Right renal cortex interstitium (tissue), 3 donors: Measurements from ENCODE around the gene EPHA6. TPM values are rescaled to one million over a fixed set of nuclear protein-coding genes. Genes with fewer than 3 reads are reported as not detected.

ENCODE experiments used
- DNase-seq, 3 donors: peaks; one replicate each; pipeline ENCODE4 v3.0.0-alpha.2; 2013; ENCODE audit warnings: low read depth in 3 of 3, low spot score in 2 of 3
- polyA plus RNA-seq, 3 donors: library from polyadenylated mRNA; unstranded; fragments of 120-200 nt; gene quantifications; one replicate each; pipeline ENCODE4 v1.2.1, GENCODE V29; 2013; ENCODE audit not compliant: insufficient read length in 3 of 3

EPHA6 gene
- polyA plus RNA-seq, 3 donors = 0.85 to 1.0 (median 0.92) TPM

- DNase-seq = no peak
Observed at GRCh38 chr3:97686258-97686657, 871.9 kb downstream of the EPHA6 start.

GRCh38 chr3:97687734-97688133 is 873.3 kb downstream of the EPHA6 start:
- no peak for DNase-seq

GRCh38 chr3:97689111-97689510 is 874.7 kb downstream of the EPHA6 start:
- DNase-seq = no peak

- DNase-seq = no peak
Observed at GRCh38 chr3:97689962-97690361, 875.6 kb downstream of the EPHA6 start.

GRCh38 chr3:97691354-97691753 is 877.0 kb downstream of the EPHA6 start:
- no peak for DNase-seq

- no peak for DNase-seq
Observed at GRCh38 chr3:97692389-97692788, 878.0 kb downstream of the EPHA6 start.

- DNase-seq = no peak
Observed at GRCh38 chr3:97692831-97693230, 878.4 kb downstream of the EPHA6 start.

GRCh38 chr3:97694876-97695275 is 880.5 kb downstream of the EPHA6 start:
- DNase-seq = no peak

- no peak for DNase-seq
Observed at GRCh38 chr3:97698691-97699090, 884.3 kb downstream of the EPHA6 start.

GRCh38 chr3:97699889-97700288 is 885.5 kb downstream of the EPHA6 start:
- no peak for DNase-seq

GRCh38 chr3:97705764-97706163 is 891.4 kb downstream of the EPHA6 start:
- no peak for DNase-seq

GRCh38 chr3:97706226-97706625 is 891.8 kb downstream of the EPHA6 start:
- no peak for DNase-seq

- no peak for DNase-seq
Observed at GRCh38 chr3:97711654-97712053, 897.3 kb downstream of the EPHA6 start.

GRCh38 chr3:97712919-97713318 is 898.5 kb downstream of the EPHA6 start:
- no peak for DNase-seq

- DNase-seq = no peak
Observed at GRCh38 chr3:97713634-97714033, 899.2 kb downstream of the EPHA6 start.

GRCh38 chr3:97719156-97719821 is 904.9 kb downstream of the EPHA6 start:
- peak; percentile 36 to 47 (median 45) for DNase-seq

GRCh38 chr3:97720417-97720816 is 906.0 kb downstream of the EPHA6 start:
- no peak for DNase-seq

- no peak for DNase-seq
Observed at GRCh38 chr3:97721446-97721845, 907.1 kb downstream of the EPHA6 start.

GRCh38 chr3:97736928-97737327 is 922.5 kb downstream of the EPHA6 start:
- DNase-seq = peak; percentile 44 to 67 (median 52)

GRCh38 chr3:97738761-97739160 is 924.4 kb downstream of the EPHA6 start:
- DNase-seq = no peak

GRCh38 chr3:97742036-97742435 is 927.6 kb downstream of the EPHA6 start:
- DNase-seq = no peak

GRCh38 chr3:97744289-97744688 is 929.9 kb downstream of the EPHA6 start:
- DNase-seq = no peak
